SK-N-MC (cell line): ENCODE data around the gene ID2.

Experiments used
- DNase-seq: peaks from one replicate; pipeline ENCODE4 v3.0.0-alpha.2; 2011; ENCODE audit warnings: low read depth, low spot score
- H3K27ac ChIP-seq: fragments of 200-600 bp; sonication (generic); 2 replicates; pipeline ENCODE4 v1.5.1; 2016; ENCODE audit warnings: mixed run types
- H3K36me3 ChIP-seq: fragments of 200-600 bp; sonication (generic); 2 replicates; pipeline ENCODE4 v1.6.1; 2017; ENCODE audit warnings: antibody characterized with exemption, low read length, mixed read lengths; ENCODE audit not compliant: insufficient read depth
- H3K4me3 ChIP-seq: fragments of 200-600 bp; sonication (generic); 2 replicates; pipeline ENCODE4 v1.5.1; 2016
- H3K9ac ChIP-seq: fragments of 200-600 bp; sonication (generic); 2 replicates; pipeline ENCODE4 v1.8.0; 2017; ENCODE audit warnings: mixed run types, mixed read lengths; ENCODE audit not compliant: insufficient read length
- H3K9me3 ChIP-seq: fragments of 200-600 bp; sonication (generic); 2 replicates; pipeline ENCODE4 v1.6.1; 2017; ENCODE audit warnings: low read depth, mild to moderate bottlenecking, antibody characterized with exemption, low read length, moderate library complexity, mixed read lengths
- EZH2 ChIP-seq: fragments of 200-600 bp; sonication (generic); IDR thresholded peaks from one replicate; pipeline ENCODE4 v1.6.1; 2017; ENCODE audit warnings: antibody characterized with exemption
- FOXP2 ChIP-seq: optimal IDR thresholded peaks from 2 replicates; pipeline ENCODE3; 2011; ENCODE audit warnings: mild to moderate bottlenecking, moderate library complexity; ENCODE audit not compliant: insufficient read depth; ENCODE audit errors: extremely low read length, control extremely low read depth
- POLR2AphosphoS5 ChIP-seq: IDR thresholded peaks from 2 replicates; pipeline ENCODE4 v1.6.1; 2012; ENCODE audit warnings: mild to moderate bottlenecking, low read depth, low read length, borderline replicate concordance

ID2 gene

DNA sequence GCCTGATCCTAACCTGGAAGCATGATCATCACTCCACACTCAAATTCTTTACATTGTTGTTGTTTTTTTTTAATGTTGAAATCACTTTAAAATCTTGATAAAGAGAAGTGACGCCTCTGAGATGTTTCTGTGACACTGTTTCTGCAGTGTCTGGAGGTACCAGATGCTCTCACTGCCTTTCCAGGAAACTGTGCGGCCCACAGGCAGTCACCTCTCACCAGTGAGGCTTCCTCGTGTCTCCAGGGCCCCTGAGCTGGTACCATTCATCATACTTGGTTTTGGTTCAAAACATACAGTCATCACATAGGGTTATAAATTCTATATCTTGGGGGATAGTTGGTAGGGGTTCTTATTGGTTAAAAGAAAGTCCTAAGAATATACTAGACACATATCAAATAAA, 10.1 kb upstream of the ID2 start:
- H3K36me3 ChIP-seq = 0 out of 2 replicates have a peak, but pooled peaks cover 3% of the 10 kb centered on the region
- no peak for TF ChIP-seq FOXP2
- TF ChIP-seq EZH2 = no peak
- TF ChIP-seq POLR2AphosphoS5 = no peak
- no peak overlapping the region for H3K27ac ChIP-seq
- H3K4me3 ChIP-seq = no peak overlapping the region
- no peak overlapping the region for H3K9ac ChIP-seq
- DNase-seq = no peak
- H3K9me3 ChIP-seq = no peaks in the 10 kb centered on the region; the same call in 1 of the 2 replicates

DNA sequence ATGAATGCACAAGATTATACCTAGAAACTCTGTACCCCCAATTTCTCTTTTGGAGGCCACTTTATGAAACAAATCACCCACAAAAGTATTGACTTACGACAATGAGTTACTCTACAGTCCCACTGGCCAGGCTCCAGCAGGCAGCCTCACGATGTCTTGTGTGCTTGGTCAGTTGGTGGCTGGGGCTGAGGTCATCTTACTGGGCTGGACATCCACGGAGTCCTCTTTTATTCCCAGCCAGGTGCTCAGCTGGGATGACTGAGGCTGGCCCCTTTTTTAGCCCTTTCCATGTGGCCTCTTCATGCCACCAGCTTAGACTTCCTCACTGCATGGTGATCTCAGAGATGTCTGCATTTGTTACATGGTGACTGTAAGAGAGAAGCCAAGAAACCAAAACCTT, 8.9 kb upstream of the ID2 start:
- H3K9me3 ChIP-seq = no peaks in the 10 kb centered on the region; the same call in 1 of the 2 replicates
- H3K27ac ChIP-seq = no peak overlapping the region
- TF ChIP-seq EZH2 (no peak), POLR2AphosphoS5 (no peak)
- H3K4me3 ChIP-seq = no peak overlapping the region
- no peak overlapping the region for H3K9ac ChIP-seq
- no peak for DNase-seq
- H3K36me3 ChIP-seq = 0 out of 2 replicates have a peak, but pooled peaks cover 3% of the 10 kb centered on the region

DNA sequence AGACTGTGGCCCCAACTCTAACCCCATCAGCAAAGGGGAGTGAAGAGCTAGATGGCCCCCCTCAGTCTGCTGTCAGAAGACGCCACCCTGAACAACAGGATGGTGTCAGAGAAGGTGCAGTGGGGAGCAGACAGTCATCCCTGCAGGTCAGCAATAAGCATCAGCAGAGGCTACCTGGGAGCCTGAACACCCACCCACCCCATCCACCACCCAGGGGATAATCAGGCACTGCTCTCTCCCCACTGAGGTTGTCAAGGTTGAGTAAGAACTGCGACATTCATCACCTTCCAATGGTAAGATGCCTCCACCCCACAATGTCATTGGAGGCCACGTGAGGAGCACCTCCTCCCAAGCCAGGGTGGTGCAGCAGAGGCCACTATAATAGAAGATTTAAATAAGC, 8.5 kb upstream of the ID2 start:
- H3K9ac ChIP-seq = no peak overlapping the region
- no peaks in the 10 kb centered on the region; the same call in 1 of the 2 replicates for H3K9me3 ChIP-seq
- no peak for DNase-seq
- H3K27ac ChIP-seq = no peak overlapping the region
- H3K36me3 ChIP-seq = 0 out of 2 replicates have a peak, but pooled peaks cover 3% of the 10 kb centered on the region
- TF ChIP-seq EZH2 (no peak), FOXP2 (no peak), POLR2AphosphoS5 (no peak)
- no peak overlapping the region for H3K4me3 ChIP-seq

DNA sequence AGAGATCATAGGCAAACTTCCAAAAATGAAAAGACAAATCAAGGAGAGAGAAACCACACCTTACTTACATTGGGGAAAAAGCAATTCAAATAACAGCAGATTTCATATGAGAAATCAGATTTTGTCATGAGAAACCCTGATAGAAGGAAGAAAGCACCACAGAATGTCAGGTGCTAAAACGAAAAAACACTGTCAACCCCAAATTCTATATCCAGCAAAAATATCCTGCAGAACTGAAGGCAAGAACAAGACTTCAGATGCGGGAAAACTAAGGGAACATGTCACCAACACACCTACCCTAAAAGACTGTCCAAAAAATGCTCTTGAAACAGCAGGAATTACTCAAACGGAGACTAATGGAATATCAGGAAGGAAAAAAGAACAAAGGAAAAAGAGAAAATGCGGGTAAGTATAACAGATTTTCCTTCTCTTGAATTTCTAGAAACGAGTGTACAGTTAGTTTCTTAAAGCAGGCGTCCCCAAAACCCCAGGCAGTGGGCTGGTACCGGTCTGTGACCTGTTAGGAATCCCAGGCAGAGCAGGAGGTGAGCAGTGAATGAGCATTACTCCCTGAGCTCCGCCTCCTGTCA, 7.3 kb upstream of the ID2 start:
- DNase-seq = no peak
- no peak overlapping the region for H3K4me3 ChIP-seq
- TF ChIP-seq EZH2 (no peak), POLR2AphosphoS5 (no peak), FOXP2 (no peak)
- no peak overlapping the region for H3K27ac ChIP-seq
- H3K36me3 ChIP-seq = 0 out of 2 replicates have a peak, but pooled peaks cover 3% of the 10 kb centered on the region
- no peaks in the 10 kb centered on the region; the same call in 1 of the 2 replicates for H3K9me3 ChIP-seq
- no peak overlapping the region for H3K9ac ChIP-seq

DNA sequence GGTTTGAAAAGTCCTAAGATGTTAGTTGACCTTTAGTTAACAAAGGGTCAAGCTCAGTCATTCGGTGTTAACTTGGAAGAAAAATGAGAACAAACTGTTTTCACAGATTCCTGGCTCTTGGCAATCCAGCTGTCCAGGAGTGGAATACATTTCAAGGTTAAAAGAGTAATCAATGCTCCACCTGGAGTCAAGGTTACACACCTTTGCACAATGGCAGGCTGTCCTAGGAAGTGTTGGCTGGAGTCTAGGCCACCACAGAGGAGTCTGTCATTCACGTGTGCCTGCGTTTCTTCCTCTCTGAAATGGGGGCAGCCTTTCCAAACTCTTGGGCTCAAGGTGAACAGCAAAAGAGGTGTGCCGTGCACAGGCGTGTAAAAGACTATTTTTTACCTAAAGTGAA, 6.3 kb upstream of the ID2 start:
- H3K9ac ChIP-seq = no peak overlapping the region
- TF ChIP-seq FOXP2 (no peak), EZH2 (no peak), POLR2AphosphoS5 (no peak)
- DNase-seq = no peak
- H3K4me3 ChIP-seq = no peak overlapping the region
- H3K9me3 ChIP-seq = no peaks in the 10 kb centered on the region; the same call in 1 of the 2 replicates
- H3K36me3 ChIP-seq = 0 out of 2 replicates have a peak, but pooled peaks cover 3% of the 10 kb centered on the region
- H3K27ac ChIP-seq = no peak overlapping the region

DNA sequence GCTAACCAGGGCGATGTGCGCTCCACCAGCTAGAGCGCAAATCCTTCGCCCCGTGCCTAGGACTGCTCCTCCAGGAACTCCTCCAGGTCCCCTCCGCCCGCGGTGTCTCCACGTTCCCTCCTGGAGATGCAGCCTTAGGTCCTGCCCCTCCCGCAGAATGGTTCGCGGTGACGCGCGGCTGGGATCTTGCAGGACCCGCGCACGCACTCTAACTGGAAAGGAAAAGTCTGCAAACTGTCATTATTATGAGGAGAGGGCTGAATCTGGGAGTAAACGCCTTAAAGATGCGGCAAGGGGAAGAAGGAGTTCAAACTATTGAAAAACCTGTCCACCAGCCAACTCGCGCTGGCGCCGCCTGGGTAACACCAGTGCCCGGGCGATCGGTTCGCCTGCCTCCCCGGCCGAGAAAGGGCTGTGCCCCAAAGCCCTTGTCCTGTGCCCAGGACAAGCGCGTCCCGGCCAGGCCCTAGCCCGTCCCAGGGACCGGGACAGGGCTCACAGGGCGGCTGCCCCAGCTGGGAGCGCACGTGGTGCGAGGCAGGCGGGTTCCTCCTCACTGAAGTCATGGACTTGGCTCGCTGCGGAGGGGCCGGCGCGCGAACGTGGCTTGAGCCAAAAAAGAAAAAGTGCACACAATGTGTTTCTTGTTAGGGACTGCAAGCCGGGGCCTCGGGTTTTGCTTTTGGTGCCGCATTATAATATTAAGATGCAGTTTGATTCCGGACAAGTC, 5.5 kb upstream of the ID2 start:
- H3K27ac ChIP-seq = no peak overlapping the region

DNA sequence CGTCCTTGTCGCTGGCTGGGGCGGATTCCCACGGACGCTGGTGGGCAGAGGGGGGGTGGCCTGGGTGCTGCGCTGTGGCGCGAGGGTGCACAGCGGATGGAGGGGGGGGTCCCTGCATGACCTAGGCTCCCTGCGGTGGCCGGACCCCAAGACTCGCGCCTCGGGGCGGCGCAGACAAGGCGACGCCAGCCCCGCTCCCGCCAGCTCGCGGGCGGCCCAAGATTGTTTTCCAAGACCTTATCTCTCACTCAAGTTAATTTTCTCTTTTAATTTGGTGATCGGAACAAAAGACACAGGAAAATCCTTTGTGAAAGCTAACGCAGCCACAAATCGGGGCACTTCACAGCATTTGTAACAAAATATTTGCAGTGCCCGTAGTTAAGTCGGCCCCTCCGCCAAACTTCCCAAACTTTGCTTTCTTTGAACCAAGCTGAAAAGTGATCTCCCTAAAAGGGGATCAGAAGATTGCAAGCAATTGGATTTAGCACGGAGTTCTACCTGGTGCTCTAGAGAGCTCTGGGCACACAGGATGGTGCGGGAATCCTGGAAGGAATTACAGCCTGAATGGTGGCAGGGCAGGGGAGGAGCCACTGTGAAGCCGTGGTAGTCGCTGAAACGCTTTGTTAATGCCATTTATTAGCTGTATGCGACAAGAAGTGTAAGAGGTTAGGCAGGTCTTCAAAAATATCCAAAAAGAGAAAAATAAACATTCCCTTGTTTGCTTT, 4.8 kb upstream of the ID2 start:
- peak overlapping the region; percentile 94 for H3K9ac ChIP-seq
- no peaks in the 10 kb centered on the region; the same call in 1 of the 2 replicates for H3K9me3 ChIP-seq
- TF ChIP-seq POLR2AphosphoS5 (no peak), FOXP2 (no peak), EZH2 (no peak)
- DNase-seq = no peak
- peaks cover 4% of the 10 kb centered on the region for H3K36me3 ChIP-seq
- H3K4me3 ChIP-seq = peak overlapping the region; percentile 90
- H3K27ac ChIP-seq = peak overlapping the region; percentile 100

More for the DNA sequence above, 5.5 kb upstream of the ID2 start:
- H3K9me3 ChIP-seq = no peaks in the 10 kb centered on the region; the same call in 1 of the 2 replicates
- H3K36me3 ChIP-seq = 0 out of 2 replicates have a peak, but pooled peaks cover 3% of the 10 kb centered on the region
- DNase-seq = no peak
- H3K9ac ChIP-seq = no peak overlapping the region
- no peak overlapping the region for H3K4me3 ChIP-seq
- TF ChIP-seq EZH2 (no peak), FOXP2 (no peak), POLR2AphosphoS5 (no peak)

DNA sequence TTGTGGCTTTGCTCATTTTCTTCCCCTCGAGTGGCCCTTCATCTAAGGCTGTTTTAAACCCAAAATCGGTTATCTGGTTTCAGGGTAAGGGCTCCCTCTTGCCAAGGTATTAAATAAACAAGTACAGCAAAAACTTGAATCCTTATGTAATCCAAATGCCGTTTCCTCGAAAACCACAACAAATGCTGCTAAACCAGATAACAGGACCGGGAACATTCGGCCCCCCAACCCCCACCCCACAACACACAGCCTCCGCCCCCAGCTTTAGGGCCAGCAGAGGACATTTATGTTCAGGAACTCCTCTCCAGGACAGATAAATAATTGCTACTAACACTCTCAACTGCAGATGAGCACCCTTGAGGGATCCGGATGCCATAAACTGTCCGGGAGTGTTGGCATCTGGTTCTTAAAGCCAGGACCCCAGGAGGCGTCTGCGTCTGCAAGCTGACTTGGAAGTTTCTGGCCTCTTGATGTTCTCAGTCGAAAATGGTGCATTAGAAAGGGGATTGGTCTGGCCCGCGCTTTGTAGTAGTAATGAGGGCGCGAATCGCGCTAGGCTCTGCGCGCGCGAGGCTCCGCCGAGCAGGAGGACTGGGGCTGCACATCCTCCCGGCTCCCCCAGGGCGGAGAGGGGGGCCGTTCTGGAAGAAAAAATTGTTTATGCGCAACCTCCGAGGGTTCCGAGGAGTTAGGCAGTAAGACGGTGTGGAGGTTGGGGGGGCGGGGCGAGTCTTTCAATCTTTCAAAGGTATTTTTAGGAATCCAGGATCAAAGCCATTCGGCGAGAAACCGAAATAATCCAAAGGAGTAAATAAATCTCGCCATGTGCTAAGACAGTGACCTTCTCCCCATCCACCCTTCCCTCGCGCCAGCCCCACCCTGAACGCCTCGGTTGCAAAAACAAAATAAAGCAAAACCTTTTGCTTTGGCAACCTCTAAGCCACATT, 3.9 kb upstream of the ID2 start:
- TF ChIP-seq EZH2 = no peak
- TF ChIP-seq FOXP2 = no peak
- peak; percentile 57 for TF ChIP-seq POLR2AphosphoS5
- H3K4me3 ChIP-seq = peak overlapping the region; percentile 90
- peaks cover 12% of the 10 kb centered on the region for H3K36me3 ChIP-seq
- peak overlapping the region; percentile 100 for H3K27ac ChIP-seq
- no peak for DNase-seq
- peak overlapping the region; percentile 94 for H3K9ac ChIP-seq
- no peaks in the 10 kb centered on the region; the same call in 1 of the 2 replicates for H3K9me3 ChIP-seq
